ENCODE data around the gene CDKN2D. TPM values are rescaled to one million over a fixed set of nuclear protein-coding genes. Genes with fewer than 3 reads are reported as not detected.
A peak's percentile ranks its signal among the peaks of the same experiment; 100 is the strongest.

Gene CDKN2D
- total and polyA plus RNA-seq, 8 donors, result 7.2 to 15.7 (median 10.0) TPM

DNA sequence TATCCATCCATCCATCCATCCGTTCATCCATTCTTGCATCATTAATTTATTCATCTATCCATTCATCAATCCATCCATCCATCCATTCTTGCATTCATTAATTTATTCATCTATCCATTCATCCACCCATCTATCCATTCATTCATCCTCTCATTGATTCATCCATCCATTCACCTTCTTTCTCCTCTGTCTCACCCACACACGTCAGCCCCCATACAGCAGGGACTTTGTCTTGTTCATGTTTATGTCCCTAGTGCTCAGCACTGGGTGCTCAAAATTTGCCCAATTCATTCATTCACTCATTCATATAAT, 19.0 kb upstream of the CDKN2D start:
- H3K27me3 ChIP-seq, result peaks cover 0 to 21% of the 10 kb centered on the region in 2 donors
- no peak for ATAC-seq
- H3K4me3 ChIP-seq, result no peak overlapping the region
- H3K36me3 ChIP-seq, result no peaks in the 10 kb centered on the region
- no peak for DNase-seq
- TF ChIP-seq, protein P1, sequence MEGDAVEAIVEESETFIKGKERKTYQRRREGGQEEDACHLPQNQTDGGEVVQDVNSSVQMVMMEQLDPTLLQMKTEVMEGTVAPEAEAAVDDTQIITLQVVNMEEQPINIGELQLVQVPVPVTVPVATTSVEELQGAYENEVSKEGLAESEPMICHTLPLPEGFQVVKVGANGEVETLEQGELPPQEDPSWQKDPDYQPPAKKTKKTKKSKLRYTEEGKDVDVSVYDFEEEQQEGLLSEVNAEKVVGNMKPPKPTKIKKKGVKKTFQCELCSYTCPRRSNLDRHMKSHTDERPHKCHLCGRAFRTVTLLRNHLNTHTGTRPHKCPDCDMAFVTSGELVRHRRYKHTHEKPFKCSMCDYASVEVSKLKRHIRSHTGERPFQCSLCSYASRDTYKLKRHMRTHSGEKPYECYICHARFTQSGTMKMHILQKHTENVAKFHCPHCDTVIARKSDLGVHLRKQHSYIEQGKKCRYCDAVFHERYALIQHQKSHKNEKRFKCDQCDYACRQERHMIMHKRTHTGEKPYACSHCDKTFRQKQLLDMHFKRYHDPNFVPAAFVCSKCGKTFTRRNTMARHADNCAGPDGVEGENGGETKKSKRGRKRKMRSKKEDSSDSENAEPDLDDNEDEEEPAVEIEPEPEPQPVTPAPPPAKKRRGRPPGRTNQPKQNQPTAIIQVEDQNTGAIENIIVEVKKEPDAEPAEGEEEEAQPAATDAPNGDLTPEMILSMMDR (IDR thresholded peaks at IDR 0.05), result no peak
- H3K9me3 ChIP-seq, result no peaks in the 10 kb centered on the region
- intact Hi-C loops (cut with DNase I), result loop anchor here in 1 of 2 donors (10.0 kb wide), 1 partner anchor 57 kb away; no protein-coding TSS in a partner anchor
- no peak overlapping the region for H3K27ac ChIP-seq
- H3K4me1 ChIP-seq, result peaks cover 0 to 24% of the 10 kb centered on the region in 2 donors

DNA sequence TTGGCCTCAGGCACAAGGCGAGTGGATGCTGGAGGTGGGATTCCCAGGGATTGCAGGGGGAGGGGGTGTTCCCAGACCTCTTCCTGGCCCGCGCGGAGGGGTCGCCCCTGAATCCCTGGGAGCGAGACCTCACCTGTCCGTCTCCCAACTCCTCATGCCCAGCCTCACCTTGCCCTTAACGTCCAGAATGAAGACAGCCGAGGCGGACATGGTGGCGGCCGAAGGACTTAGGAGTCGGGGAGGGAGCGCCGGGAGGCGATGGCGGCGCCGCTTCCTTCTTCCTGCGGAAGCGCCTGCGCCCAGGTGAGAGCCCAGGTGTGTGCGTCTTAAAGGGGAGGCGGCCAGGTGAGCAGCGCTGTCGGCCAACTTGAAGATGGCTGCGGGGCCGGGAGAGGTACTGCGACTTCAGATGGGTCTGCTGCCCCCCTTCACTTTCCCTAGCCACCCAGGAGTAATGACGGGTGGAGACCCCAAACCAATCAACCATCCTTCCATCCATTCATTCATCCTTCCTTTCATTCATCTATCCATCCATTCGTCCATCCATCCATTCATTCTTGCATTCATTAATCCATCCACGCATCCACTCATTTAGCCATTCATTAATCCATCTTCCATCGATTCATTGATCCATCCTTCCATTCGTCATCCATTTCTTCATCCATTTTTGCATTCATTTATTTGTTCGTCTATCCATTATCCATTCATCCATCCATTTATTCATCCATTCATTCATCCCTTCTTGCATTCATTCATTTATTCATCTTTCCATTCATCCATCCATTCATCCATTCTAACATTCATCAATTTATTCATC, 18.5 kb upstream of the CDKN2D start, which contains the start of gene AP1M2:
Gene AP1M2, minus strand, starts transcription at position 291 of the 817 bp plus-strand sequence. Its CDS starts 81 bp downstream, at position 210.
- Histone ChIP-seq H3K27ac (no peak within 1 kb of the TSS), H3K27me3 (peaks cover 0 to 21% of the 10 kb centered on the region in 2 donors), H3K4me1 (peaks cover 0 to 19% of the 10 kb centered on the region in 2 donors), H3K9me3 (no peaks in the 10 kb centered on the region), H3K4me3 (peak within 1 kb of the TSS; percentile 29 to 48), H3K36me3 (no peaks in the 10 kb centered on the region)
- peak in 2 of 4 donors; percentile 40 to 85 for DNase-seq
- intact Hi-C loops (cut with DNase I), result loop anchor here in 1 of 2 donors (10.0 kb wide), 1 partner anchor 58 kb away; no protein-coding TSS in a partner anchor
- ATAC-seq, result peak; percentile 88
- TF ChIP-seq, protein P1 (IDR thresholded peaks at IDR 0.05), result no peak

DNA sequence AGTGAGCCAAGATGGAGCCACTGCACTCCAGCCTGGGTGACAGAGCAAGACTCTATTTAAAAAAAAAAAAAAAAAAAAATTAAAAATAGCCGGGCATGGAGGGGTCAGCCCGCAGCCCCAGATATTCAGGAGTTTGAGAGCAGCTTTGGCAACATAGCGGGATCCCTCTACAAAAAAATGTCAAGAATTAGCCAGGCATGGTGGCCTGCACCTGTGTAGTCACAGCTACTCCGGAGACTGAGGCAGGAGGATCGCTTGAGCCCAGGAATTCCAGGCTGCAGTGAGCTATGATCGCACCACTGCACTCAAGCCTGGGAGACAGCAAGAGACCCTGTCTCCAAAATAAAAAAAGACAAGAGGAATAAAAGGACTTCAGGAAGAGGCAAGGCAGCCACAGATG, 17.6 kb upstream of the CDKN2D start:
- Histone ChIP-seq H3K4me3 (peak overlapping the region; percentile 29 to 48), H3K36me3 (no peaks in the 10 kb centered on the region), H3K27me3 (peaks cover 0 to 21% of the 10 kb centered on the region in 2 donors), H3K9me3 (no peaks in the 10 kb centered on the region), H3K4me1 (peaks cover 0 to 14% of the 10 kb centered on the region in 2 donors), H3K27ac (no peak overlapping the region)
- intact Hi-C loops (cut with DNase I), result loop anchor here in 1 of 2 donors (10.0 kb wide), 1 partner anchor 58 kb away; no protein-coding TSS in a partner anchor
- DNase-seq (peak in 1 of 4 donors; percentile 2), ATAC-seq (peak; percentile 33)
- TF ChIP-seq, protein P1 (IDR thresholded peaks at IDR 0.05), result no peak

DNA sequence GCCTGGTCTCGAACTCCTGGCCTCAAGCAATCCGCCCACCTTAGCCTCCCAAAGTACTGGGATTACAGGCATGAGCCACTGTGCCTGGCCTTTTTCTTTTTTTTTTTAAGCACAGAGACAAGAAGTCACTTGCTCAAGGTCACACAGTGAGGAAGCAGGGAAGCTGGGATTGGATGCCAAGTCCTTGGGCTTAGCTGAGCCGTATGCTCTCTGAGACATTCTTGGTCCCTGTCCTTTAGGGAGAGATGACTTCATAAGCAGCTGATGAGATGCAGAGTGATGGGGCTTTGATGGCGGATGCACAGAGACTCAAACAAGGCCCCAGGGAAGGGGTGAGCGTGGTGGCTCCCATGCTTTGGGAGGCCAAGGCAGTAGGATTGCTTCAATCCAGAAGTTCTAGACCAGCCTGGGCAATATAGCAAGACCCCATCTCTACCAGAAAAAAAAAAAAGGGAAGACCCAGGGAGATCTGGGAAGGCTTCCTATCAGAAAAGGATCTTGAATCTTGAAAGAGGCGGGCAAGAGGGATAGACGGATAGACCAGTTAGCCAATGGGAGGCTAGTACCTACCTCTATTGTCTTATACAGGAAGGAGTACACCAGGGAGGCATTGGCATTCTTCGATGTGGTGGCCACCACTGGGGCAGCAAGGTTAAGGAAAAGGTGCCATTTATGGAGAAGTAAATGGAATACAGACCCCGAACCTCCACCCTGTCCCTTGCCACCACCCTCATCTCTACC, 14.4 kb upstream of the CDKN2D start:
- TF ChIP-seq, protein P1 (IDR thresholded peaks at IDR 0.05), result no peak
- DNase-seq, result peak in 1 of 4 donors; percentile 11
- peaks cover 0 to 18% of the 10 kb centered on the region in 2 donors for H3K27me3 ChIP-seq
- intact Hi-C loops (cut with DNase I), result loop anchor here (2.0 to 10.0 kb wide), 3 partner anchors 62 to 119 kb away; partner anchors contain the start of gene QTRT1 (in 1 of the 2)
- peaks cover 0 to 15% of the 10 kb centered on the region in 2 donors for H3K4me1 ChIP-seq
- H3K27ac ChIP-seq, result no peak overlapping the region
- no peak for ATAC-seq
- no peak overlapping the region for H3K4me3 ChIP-seq
- H3K36me3 ChIP-seq, result no peaks in the 10 kb centered on the region
- no peaks in the 10 kb centered on the region for H3K9me3 ChIP-seq

Data from left lung (tissue), 10 donors.